ENCODE results near the gene CSNK1G1.

DNA sequence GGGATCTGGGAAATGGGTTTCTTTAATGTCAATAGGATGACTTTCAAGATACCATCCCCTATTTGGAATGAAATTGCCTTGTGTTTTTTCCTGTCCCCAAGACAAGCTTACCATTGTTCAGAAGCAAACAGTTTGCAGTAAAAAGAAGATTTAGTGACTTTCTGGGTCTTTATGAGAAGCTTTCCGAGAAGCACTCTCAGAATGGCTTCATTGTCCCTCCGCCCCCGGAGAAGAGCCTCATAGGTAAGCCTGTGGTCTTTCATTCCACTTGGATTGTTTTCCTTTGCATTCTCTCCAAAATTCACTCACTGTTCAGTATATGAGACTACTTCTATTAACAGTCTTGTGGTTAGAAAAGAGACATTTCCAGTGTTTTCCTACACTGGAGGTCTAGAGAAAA is 230.0 kb downstream of the CSNK1G1 start:
- TF ChIP-seq, protein P1, sequence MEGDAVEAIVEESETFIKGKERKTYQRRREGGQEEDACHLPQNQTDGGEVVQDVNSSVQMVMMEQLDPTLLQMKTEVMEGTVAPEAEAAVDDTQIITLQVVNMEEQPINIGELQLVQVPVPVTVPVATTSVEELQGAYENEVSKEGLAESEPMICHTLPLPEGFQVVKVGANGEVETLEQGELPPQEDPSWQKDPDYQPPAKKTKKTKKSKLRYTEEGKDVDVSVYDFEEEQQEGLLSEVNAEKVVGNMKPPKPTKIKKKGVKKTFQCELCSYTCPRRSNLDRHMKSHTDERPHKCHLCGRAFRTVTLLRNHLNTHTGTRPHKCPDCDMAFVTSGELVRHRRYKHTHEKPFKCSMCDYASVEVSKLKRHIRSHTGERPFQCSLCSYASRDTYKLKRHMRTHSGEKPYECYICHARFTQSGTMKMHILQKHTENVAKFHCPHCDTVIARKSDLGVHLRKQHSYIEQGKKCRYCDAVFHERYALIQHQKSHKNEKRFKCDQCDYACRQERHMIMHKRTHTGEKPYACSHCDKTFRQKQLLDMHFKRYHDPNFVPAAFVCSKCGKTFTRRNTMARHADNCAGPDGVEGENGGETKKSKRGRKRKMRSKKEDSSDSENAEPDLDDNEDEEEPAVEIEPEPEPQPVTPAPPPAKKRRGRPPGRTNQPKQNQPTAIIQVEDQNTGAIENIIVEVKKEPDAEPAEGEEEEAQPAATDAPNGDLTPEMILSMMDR (conservative IDR thresholded peaks at IDR 0.05), result no peak
- TF ChIP-seq EZH2 (IDR thresholded peaks at IDR 0.05; ENCODE audit: low read depth), result no peak
